OCI-M1 (cell line): Measurements from ENCODE around the gene BCL11A.

Experiments
- DNase-seq: peaks from one replicate; lab custom pipeline; 2025; lab: John Stamatoyannopoulos, UW

The BCL11A gene

DNA sequence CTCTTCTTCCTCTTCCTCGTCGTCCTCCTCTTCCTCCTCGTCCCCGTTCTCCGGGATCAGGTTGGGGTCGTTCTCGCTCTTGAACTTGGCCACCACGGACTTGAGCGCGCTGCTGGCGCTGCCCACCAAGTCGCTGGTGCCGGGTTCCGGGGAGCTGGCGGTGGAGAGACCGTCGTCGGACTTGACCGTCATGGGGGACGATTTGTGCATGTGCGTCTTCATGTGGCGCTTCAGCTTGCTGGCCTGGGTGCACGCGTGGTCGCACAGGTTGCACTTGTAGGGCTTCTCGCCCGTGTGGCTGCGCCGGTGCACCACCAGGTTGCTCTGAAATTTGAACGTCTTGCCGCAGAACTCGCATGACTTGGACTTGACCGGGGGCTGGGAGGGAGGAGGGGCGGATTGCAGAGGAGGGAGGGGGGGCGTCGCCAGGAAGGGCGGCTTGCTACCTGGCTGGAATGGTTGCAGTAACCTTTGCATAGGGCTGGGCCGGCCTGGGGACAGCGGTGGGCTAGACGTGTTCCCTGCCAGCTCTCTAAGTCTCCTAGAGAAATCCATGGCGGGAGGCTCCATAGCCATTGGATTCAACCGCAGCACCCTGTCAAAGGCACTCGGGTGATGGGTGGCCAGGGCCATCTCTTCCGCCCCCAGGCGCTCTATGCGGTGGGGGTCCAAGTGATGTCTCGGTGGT lies 91.9 kb downstream of the BCL11A start:
- DNase-seq = no peak

DNA sequence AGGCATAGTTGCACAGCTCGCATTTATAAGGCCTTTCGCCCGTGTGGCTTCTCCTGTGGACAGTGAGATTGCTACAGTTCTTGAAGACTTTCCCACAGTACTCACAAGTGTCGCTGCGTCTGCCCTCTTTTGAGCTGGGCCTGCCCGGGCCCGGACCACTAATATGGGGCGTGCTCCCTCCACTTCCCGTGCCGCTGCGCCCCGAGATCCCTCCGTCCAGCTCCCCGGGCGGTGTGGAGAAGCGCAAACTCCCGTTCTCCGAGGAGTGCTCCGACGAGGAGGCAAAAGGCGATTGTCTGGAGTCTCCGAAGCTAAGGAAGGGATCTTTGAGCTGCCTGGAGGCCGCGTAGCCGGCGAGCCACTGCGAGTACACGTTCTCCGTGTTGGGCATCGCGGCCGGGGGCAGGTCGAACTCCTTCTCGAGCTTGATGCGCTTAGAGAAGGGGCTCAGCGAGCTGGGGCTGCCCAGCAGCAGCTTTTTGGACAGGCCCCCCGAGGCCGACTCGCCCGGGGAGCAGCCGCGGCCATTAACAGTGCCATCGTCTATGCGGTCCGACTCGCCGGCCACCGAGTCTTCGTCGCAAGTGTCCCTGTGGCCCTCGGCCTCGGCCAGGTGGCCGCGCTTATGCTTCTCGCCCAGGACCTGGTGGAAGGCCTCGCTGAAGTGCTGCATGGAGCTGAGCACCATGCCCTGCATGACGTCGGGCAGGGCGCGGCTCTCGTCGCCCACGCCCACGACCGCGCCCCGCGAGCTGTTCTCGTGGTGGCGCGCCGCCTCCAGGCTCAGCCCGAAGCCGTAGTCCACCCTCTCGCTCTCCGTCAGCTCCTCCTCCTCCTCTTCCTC lies 92.7 kb downstream of the BCL11A start:
- DNase-seq = no peak

DNA sequence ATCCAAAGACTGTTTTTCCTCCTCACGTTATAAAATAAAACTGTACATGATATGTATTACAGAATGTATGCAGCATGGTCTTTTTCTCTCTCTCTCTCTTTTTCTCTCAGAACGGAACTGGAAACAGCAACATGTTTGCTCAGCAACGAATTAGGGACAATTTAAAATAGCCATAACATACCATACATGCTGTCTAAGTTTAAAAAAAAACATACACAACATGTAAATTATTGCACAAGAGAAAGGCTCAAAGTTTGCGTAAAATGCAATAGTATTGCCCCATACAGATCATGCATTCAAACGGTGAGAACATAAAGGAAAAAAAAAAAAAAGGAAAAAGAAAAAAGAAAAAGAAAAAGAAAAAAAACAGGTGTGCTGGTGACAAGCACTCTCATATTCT lies 93.6 kb downstream of the BCL11A start:
- DNase-seq = no peak

DNA sequence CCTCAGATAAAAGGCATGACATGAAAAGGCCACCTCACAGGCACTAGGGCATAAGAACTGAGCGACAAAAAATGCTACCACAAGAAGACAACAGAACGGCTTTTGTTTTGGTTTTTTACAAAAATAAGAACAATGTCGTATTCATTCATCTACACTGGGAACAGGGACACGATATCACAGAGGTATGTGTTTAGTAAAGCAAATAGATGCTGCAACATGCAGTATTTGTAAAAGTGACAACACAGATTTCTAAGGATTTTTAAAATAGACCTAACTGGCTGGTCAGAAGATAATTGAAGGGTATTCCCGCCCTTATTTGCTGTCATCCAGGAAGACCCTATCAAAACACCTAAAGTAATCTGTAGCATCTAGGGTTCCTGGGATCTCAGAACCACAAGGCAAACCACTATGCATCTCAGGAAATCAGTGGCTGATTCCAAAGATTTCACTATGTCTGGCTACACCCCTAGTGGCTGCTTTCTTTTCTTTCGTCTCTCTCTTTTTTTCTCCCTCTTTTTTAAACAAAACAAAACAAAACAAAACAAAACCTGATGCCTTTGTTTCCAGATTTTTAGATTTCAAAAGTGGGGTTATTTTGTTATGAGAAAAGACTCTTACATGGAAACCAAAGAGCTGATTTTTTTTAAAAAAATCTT lies 97.2 kb downstream of the BCL11A start:
- DNase-seq = no peak

DNA sequence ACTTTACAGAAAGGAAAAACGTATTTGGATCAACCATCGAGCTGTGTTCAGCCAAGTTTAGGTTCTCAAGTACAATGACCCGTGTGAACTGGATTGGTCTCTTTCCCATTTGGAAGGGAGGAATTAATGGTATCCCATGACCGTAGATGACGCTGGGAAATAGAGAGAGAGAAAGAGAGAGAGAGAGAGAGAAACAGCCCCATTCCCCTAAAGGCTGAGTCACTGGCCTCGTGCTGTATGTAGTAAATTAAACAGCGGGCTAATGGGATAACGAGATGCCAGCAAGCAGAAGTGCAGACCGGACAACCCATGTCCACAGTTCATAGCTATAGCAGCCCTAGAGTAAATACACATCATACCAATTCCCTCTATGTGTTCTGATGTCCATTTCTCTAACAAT lies 99.6 kb downstream of the BCL11A start:
- no peak for DNase-seq

DNA sequence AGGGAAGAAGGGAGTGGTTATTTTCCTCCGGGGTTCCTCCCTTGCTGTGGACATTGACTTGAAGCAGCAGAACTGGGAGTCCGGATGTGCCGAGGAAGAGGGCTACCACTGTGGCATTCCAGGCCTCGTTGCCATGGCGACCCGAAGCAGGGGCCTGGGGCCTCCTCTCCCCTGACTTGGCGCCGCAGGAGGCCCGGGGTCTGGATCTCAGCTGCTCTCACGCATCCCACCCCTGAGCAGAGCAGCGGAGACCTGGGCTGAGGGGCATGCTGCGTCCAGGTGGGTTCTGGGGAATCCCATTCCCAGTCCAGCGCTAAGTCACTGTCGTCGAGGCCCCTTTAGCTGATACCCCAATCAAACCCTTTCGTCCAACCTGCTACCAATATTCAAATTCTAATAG lies 100.2 kb downstream of the BCL11A start:
- DNase-seq = no peak

DNA sequence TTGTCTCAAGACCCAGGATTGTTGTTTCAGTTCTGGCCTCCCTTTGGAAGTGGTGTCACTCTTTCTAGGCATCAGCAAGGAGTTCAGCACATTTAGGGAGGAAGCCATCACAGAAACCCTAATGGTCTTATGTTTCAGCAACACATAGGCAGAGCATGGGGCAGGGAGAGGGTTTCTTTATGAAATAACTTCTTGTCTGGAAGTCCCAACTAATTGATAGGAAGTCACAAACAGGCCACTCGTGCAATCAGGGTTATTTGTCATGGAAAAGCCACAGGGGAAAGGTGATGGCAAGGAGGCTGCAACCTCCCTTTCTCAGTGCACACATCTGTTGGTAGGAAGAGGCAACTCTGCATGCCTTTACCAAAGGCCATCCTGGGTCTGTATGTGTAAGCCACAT lies 103.0 kb downstream of the BCL11A start:
- no peak for DNase-seq

DNA sequence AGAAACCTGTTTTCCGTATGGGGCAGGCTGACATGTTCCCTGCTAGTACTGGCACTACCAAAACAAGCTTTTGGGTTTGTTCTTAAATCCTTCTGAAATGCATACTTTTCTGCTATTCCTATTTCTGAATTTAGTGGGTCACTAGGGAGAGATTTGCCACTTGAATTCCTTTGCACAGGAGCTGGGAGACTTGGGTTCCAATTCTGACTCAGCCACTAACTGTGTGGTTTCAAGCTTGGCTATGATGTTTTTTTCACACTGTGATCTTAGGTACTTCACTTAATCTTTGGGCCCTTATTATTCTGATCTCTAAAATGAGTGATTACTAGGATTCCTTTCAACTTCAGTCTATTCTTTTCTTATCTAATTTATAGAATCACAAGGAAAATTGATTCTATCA lies 105.5 kb downstream of the BCL11A start:
- DNase-seq = no peak

DNA sequence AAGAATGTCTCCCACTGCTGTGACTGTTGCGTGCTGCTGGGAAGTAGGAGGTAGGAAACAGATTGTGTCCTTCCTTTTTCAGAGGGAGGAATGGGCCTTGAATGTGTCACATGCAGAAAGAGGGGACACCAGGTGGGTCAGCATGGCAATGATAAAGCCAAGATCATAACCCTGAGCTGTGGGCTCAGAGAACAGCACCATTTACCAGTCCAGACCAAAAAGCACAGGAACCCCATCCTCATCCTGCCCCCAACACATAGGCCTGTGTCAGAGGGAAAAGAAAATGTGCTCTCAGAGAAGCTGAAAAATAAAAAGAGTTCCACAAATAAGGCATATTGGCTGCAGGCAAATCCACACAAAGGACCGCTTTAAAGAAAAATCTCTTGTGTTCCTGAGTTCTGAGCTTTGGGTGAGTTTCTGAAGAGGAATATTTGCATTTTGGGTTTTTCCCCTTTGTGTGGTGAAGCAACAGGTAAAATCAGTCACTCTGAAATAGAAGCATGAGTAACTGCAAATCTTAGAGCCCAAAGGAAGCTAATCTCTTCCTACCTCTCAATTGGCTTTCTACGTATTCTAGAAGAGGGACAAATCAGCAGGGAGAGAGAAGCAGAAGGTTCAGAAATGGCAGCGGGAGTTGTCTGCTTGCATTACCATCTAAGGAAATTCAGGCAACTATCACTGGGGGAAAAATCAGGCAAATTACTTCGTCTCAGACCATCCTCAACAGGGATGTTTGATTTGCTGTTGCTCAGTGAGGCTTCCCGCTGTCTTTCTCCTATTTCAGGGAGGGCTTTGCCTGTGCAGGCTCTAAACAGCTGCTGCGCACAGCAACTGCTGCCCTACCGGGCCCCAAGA lies 106.8 kb downstream of the BCL11A start:
- DNase-seq = no peak

DNA sequence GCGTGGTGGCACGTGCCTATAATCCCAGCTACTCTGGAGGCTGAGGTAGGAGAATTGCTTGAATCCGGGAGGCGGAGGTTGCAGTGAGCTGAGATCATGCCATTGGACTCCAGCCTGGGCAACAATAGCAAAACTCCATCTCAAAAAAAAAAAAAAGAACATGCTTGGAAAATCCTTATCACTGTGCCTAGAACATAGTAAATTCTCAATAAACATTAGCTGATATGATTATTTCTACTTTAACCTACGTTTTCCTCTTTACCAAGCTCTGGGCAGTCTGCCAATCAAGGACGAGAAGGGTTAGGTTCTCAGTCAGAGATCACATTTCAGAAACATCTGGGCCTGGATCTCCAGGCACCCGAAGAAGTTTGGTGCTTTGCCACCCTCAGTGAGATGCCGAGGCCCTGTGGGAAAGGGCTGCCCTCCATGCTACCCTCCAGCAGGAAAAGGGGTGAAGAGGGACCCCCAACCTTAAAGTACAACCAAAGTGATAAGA lies 107.7 kb downstream of the BCL11A start:
- no peak for DNase-seq

DNA sequence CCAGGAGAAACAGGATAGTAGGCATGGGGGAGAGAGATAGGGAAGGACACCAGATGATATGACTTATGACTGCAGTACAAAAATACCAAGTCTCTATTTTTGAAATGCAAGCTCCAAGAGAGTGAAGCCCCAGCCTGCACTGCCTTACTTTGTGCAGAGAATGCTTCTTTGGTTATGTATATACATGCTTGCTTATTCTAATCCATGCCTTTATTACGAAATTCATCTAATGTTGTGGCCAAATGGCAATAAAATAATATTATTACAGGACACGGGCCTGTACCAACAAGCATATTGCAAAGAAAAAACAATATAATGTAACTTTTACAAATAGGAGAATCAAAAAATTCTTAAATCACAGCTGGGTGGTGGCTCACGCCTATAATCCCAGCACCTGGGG lies 110.8 kb downstream of the BCL11A start:
- no peak for DNase-seq

DNA sequence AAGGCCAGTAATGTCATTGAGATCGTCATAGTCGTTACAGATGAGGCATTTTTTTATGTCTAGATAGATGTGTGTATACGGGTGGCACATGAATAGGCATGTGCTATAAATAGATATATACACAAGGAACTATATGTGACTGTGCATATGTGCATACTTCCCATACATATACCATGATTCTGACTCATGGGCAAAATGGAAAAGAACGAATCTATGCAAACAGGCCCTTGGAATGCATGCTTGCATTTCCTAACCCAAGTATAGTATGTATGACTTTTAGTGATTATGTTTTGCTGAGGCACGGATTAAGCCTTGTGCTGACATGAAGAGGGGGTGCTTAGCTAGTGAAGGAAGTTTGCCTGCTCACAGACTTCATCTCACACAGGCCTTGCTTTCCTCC lies 111.7 kb downstream of the BCL11A start:
- DNase-seq = no peak

DNA sequence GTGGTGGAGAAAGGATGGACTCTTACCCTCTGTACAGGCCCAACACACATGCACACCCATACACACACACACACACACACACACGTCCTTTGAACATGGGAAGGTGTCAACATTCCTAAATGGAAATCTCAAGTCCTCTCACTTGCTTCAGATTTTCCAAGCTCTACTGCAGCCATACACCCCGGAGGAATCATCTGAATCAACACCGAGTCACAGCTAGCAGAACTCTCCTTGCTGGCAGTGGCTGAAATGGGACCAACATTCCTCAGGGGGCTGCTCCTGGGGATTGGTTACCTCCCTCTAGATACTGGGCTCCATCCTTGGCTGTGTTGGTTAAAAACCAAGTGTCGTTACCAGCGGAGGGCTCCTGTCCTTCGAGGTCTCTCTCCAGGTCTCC lies 112.7 kb downstream of the BCL11A start:
- no peak for DNase-seq

DNA sequence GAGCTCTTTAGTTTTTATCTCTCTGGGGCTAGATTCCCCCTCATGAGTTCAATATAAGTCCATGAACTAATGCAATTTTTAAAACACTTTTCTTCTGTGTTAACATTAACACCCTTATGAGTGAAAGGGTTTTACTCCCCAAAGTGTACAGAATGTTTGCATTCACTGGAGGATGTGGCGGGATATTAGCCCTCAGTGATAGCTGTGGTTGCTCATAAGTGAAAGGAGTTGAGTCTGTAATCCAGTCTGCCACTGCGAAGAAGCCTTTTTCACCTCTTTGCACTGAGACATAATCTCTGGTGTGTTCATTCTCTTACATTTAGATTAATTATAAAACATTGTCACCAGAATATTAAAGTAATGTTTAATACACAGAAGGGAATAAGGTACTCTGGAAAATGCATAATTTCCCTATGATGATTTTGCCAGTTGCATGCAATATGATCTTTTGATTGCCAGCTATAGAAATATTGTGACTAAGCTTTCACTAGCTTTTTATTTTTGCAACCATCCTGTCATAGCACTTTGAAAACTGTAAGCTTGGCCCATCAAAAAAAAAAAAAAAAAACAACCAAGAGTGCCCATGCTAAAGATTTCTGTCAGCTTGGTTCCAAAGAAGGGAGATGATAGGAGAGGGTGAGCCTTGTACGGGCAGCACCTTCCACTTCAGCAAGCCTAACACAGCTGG lies 113.2 kb downstream of the BCL11A start:
- no peak for DNase-seq

DNA sequence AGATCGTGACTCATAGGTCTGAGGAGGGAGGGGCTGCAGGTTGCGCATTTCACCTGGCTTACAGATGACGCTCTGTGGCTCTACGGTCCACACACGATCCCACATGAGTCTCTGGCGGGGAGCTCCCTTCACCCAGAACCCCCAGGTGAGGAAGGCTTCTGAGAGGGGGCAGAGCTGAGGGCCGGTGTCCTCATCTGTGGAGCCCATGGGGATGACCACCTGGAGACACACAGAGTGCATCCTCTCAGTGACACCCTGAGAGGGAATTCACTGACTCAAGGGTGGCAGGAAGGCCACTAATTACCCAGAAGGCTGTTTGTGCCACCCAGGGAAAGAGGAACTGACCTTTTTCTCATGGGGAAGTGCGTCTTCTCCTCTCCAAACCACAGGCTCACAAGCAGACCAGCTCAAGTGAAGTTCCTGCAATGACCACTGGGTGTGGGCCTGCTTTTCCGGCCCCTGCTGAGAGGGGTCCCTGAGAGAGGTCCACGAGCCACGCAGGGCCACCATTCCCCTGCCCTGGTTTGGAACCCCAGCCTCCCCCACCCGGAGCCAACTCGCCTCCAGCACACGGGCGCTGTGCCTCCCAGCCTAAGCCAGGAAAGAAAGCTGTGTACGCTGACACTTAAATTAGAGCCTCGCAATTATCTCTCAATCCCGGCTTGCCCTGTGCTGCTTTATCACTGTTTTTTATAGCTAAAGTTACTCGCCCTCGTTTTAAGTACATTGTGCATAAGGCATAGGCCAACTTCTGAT lies 114.1 kb downstream of the BCL11A start:
- DNase-seq = peak; percentile 91

DNA sequence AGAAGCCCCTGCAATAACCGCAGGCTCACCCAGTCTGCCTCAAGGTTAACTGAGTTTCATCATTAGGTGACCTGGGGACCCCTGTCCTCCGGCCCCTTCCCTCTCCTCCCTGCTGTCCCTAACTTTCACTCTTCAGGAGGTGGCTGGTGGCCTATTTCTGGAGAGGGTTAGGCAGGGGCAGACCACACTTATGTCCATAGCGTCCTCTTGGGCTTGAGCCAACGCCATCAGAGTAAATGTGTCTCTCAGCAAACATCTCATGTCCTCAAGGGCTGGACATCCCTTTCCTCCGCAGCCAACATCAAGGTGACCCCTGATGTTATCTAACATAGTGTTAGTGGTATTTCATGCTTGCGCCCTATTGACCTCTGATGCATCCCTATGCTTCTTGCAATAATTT lies 114.8 kb downstream of the BCL11A start:
- DNase-seq = no peak

DNA sequence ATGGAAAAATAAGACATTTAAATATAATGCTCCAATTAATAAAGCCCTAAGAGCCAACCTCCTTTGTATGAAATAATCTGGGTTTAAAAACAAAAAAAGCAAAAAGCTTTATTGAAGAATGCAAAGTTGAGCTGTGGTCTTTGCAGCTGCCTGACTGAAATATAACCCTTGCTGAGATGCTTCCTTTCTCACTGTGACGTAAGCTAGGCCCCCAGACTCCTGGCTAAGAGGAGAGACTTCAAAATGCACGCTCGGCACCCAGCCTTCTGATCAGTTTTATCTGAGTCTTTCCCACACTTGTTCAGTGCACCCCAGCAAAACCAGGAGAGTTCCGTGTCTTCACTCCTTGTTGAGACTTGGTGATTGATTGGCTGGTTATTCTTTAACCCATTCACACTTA lies 115.3 kb downstream of the BCL11A start:
- no peak for DNase-seq

DNA sequence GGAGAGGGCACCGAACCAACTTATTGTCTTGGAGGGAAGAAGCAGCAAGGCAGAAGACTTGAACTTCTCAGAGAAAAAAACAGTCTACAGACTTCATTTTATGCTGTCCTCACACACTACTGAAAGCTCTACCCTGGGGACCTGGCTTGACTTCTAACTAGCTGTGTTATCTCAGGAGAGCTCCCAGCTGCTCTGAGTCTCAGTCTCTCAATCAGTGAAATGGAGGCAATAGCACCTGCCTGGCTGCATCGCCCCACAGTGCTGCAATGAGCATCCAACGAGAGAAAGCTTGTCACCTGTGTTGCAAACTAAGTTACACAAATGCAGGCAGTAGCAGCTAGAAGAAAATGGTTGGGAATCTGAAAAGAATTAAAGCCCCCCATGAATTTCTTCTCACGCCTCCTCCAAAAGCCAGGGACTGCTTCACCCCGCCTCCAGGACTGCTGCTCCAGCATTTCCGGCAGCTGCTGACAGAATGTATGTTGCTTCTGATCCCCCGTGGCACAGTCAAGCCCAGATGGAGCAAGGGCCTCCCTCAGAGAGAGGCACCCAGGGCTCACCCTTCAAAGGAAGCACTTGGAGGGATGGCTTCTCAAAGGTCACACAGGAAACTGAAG lies 116.3 kb downstream of the BCL11A start:
- no peak for DNase-seq

DNA sequence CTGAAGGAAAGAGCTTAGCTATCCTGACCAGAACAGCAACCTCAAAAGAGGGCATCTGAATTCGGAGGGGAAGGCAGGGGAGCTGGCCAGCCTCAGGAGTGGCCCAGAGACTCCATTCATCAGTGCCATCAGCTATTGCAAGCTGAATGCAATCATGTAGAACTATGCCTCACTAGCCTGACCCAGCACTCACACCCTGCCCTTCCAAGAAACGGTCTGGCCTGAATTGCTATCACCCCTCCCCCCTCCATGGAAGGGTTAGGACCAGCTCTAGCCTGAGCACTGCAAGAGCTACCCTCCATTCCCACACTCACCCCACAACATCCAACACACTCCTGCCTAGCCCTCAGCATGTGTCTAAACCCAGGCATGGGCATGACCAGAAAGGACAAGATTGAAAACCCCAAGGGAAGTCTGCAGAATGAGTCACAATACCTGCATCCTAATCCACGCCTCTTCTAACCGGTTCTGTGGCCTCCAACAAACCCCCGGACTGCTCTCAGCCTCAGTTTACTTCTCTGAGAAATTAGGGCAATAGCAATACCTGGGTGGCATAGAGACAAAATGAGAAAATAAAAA lies 120.3 kb downstream of the BCL11A start:
- no peak for DNase-seq
